GM19025 (cell line): ENCODE data around the gene SNX25.
A peak's percentile ranks its signal among the peaks of the same experiment; 100 is the strongest.
"Not testable (repeated sequence)": the region's sequence is repeated elsewhere in the genome, so short reads cannot be mapped to it uniquely, and the experiment has no call there.

ENCODE experiments used
- ATAC-seq: cut with Tn5 transposase; IDR thresholded peaks from one replicate; pipeline ENCODE4 v1.9.1; 2021; ENCODE audit warnings: mild to moderate bottlenecking, low read depth, moderate library complexity; ENCODE audit not compliant: unreplicated experiment

Gene SNX25

DNA sequence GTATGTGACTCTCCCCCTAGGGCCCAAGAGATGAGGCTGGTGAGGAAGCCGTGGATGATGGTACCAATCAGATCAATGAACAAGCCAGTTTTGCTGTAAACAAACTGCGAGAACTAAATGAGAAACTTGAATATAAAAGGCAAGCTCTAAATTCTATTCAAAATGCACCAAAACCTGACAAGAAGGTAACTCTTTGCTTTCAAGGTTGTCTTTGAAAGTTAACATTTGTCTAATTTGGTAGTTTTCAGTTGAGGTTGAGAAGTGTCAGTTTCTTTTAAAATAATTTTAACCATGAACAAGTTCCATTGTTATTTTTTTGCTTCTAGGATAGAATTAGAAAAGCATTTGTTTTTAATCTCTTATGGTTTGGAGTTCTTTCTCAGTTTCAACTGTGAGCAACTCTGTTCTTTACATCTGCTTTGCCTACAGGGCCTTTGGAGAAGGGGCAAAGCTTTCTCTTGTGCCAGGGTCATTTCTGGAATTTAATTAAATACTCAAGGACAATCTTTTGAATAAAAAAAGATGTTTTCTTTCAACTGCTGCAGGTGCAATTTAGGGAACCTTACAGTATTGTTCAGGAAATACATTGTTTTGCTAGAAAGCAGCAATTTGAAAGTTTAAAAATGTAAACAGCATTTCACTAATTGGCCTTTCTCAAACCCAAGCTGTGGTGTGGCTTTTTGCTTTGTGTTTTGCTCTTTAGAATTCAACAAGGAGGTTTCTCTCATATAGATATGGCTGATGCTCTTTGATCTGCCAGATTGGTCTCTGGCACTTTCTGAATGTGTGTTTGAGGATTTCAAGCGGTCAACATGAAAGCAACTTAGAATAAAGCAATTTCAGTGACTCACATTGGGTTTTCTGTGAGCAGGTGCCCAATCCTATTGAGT, 123.4 kb downstream of the SNX25 start:
- ATAC-seq = peak; percentile 76

DNA sequence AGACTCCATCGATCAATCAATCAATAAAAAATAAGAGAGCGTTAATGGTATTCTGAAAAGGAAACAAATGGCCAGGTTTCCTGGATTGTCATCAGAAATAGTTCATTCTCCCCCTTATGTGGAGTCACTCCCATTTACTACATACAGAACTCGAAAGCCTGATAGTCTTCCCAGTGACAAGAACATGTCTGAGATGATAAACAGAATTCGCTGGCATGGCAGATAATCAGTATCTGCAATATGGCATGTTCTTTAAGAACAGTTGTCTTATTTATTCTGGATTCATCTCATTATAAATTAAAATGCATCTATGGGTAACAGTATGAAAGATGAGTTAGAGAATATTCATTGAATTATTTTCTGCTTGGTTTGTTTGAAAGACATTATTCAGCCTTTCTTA, 124.9 kb downstream of the SNX25 start:
- no peak for ATAC-seq

DNA sequence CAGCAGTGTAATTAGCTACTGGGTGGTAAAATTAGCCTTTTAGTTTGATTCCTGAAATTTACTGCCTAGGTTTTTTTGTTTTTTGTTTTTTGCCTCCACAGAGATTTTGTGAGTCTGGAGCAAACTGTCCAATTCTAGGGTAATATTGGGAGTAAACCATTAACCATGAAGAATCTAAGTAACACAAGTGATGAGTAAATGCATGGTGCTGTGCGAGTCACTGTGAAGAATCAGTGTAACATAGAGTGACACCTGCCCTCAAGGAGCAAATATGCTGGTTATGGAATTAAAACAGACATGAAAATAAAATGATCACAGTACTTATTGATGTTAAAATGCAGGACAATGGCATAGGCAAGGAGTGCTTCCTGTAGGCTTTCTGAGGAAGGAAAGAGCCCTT, 126.2 kb downstream of the SNX25 start:
- no peak for ATAC-seq

DNA sequence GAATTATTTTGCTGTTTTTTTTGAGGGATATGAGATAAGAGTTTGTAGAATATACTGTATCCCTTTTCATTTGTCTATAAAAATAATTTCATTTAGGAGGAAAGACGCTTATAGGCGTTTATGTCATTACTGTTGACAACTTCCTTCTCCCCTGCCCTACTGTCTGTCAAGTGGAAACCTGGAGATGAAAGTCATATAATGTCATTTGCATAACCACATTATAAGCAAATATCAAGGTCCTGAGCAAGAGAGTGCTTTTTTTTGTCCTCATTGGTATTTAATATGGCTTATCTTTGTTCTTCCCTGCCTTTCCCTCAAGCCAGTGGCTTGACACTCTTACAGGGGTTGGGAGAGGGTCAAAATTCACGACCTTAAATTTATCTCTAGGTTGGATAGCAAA, 130.5 kb downstream of the SNX25 start:
- no peak for ATAC-seq

GRCh38 chr4:185341377-185341776, 132.0 kb downstream of the SNX25 start:
- ATAC-seq = no peak

DNA sequence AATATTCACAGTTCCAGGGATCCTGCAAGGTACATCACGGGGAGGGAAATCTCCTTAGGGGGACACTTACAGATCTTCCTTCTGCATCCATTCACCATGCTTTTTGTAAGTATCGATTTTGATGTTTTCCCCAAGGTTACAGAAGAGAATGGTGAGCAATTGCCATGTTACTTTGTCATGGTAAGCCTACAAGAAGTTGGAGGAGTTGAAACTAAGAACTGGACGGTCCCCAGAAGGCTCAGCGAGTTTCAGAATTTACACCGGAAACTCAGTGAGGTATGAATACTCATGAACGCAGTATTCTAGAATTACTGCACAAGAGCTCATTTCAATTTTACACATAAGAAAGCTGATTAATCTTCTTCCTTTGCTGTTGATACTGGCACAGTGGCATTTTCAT, 132.4 kb downstream of the SNX25 start:
- peak; percentile 64 for ATAC-seq

GRCh38 chr4:185343726-185344581, 134.6 kb downstream of the SNX25 start:
- no peak for ATAC-seq

GRCh38 chr4:185344743-185345538, 135.5 kb downstream of the SNX25 start:
- peak; percentile 33 for ATAC-seq

DNA sequence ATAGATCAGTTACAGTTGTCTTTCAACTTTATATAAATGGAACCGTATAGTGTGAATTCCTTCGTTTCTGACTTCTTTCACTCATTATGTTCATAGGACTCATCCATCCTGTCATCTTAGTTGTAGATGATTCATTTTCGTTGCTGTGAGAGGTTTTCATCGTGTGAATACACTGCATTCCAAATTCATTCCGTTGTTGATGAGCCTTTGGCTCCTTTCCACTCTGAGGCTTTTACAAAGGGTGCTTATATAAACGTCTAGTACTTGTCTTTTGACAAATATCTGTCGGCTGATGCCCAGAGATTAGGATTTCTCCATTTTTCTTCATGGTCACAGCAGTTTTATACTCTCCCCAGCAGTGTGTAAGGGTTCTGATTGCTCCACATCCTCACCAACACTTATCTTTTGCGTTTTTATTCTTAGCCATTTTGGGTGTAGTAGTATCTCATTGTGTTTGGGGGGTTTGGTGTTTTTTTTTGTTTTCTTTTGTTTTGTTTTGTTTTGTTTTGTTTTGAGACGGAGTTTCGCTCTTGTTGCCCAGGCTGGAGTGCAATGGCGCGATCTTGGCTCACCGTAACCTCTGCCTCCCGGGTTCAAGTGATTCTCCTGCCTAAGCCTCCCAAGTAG, 137.7 kb downstream of the SNX25 start:
- no peak for ATAC-seq

DNA sequence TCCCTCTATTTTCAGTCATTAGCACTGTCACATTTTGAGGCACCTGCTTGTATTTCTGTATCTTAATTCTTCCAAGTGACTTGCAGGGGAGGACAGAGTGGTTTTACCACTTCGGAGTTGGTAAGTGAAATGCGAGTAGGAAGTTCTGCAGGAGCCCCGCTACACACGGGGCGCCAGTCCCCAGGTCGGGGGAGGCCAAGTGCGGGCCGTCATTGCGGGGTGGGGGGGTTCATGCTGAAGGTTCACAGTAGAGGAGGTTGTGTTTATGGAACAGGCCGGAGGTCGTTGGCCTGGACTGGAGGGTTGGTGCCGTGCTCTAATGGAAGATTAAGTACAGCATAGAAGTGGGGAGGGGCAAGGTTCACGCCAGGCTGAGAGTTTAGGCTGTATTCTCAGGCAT, 142.3 kb downstream of the SNX25 start:
- no peak for ATAC-seq

DNA sequence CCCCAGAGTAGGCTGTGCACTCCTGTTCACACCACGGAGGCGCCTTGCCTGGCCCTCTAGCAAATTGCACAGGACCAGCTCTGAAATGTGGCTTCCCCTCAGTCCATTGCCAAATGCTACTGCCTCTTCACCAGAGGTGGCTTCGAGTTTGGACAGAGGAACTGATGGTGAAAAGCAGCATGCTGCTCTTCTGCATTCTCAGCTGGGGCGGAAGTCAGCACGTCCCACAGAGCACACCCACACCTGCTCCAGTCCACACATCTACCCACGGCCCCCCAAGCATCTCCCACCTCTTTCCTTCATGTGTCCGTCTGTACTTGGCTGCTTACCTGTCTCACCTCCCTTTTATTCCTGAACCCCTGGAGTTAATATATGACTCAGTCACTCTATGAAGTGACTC, 142.8 kb downstream of the SNX25 start:
- no peak for ATAC-seq

DNA sequence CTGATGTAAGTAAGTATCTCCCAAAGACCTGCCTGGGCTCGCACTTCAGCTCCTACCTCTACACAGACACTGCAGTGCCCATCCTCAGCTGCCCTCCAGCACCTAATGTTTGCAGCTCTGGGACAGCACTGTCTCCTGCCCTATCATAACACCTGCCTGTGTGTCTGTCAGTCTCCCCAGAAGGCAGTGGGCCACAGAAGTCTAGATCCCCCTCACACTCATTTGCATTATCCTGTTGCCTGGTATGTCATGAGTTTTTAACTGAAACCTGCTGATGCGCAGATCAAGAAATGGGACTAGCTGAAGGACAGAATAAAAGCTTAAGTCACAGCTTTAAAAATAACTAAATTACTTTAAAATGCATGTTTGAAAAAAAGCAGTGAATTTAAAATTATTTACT, 143.3 kb downstream of the SNX25 start:
- no peak for ATAC-seq

DNA sequence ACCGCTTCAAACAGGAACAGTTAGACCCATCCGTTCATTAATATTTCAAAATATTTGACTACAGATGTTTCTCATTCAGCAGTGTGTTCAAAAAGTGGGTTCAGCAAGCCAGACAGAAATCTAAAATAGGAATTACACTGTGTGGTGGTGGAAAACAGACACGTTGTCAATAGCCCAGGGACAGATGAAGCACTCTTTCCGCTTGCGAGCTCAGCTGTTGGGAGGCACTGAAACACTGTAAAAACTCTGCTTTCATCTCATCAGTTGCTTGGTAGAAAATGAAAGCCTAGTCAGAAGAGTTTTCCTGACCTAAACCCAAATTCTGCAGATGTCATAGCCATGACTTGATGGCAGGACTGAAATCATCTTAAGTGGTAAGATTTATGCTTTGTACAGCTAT, 147.8 kb downstream of the SNX25 start:
- no peak for ATAC-seq

GRCh38 chr4:185357733-185358440, 148.5 kb downstream of the SNX25 start:
- no peak for ATAC-seq

DNA sequence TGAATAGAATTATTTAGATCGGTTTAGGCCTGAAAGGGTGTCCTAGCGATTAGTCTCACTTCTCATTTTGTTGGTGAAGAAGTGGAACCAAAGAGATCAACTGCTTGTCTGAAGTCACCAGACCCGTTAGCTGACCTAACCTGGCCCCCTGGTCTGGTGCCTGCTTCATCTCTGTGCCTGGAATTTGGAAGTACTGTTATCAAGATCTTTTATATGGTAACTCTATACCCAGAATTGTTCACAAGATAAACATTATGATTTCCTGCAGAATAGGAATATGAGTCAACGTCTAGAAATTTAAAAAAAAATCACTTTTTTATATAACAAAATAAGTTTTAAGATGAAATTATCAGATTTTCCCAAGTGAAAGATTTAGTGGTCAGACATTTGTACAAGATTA, 149.1 kb downstream of the SNX25 start:
- no peak for ATAC-seq

GRCh38 chr4:185358959-185359358, 149.6 kb downstream of the SNX25 start:
- no peak for ATAC-seq

- ATAC-seq = no peak
These were observed 150.5 kb downstream of the SNX25 start for GRCh38 chr4:185359767-185360446.

GRCh38 chr4:185361872-185362271, 152.5 kb downstream of the SNX25 start:
- no peak for ATAC-seq

- ATAC-seq = not testable (repeated sequence)
These were observed 153.2 kb downstream of the SNX25 start for GRCh38 chr4:185362570-185362969.
